ELF-1 (cell line): ENCODE results near the gene RAB8A.
"Not testable (repeated sequence)": the region's sequence is repeated elsewhere in the genome, so short reads cannot be mapped to it uniquely, and the experiment has no call there.

ENCODE experiments used
- DNase-seq: peaks from one replicate; pipeline ENCODE4 v3.0.0-alpha.2; 2016; ENCODE audit warnings: low read depth, low spot score

RAB8A gene

GRCh38 chr19:16178866-16179265, 67.2 kb downstream of the RAB8A start:
- not testable (repeated sequence) for DNase-seq

- peak; percentile 64 for DNase-seq
Measured at GRCh38 chr19:16180611-16181010, 68.9 kb downstream of the RAB8A start.
